Left renal pelvis (tissue), 4 donors: Measurements from ENCODE around the gene SEC22C. TPM values are rescaled to one million over a fixed set of nuclear protein-coding genes. Genes with fewer than 3 reads are reported as not detected.
A peak's percentile ranks its signal among the peaks of the same experiment; 100 is the strongest.
"Not testable (repeated sequence)": the region's sequence is repeated elsewhere in the genome, so short reads cannot be mapped to it uniquely, and the experiment has no call there.

Experiments
- DNase-seq, 4 donors: peaks; one replicate each; pipeline ENCODE4 v3.0.0-alpha.2; 2013; ENCODE audit warnings: low read depth in 4 of 4, low spot score in 3 of 4
- polyA plus RNA-seq, 4 donors: library from polyadenylated mRNA; unstranded; fragments of 120-200 nt; gene quantifications; one replicate each; pipeline ENCODE4 v1.2.1, GENCODE V29; 2013; ENCODE audit not compliant: insufficient read length in 4 of 4

SEC22C gene
- 10 to 100 TPM; 43.9 to 47.6 (median 45.9) TPM for polyA plus RNA-seq

- DNase-seq = peak; percentile 77 to 85 (median 81)
These were observed at the start of gene SEC22C for GRCh38 chr3:42581709-42582473. SEC22C (minus strand) TSS chr3:42581967; CDS start chr3:42569046, 12,921 bp downstream.

- DNase-seq = no peak
These were observed 31.7 kb upstream of the SEC22C start for GRCh38 chr3:42613462-42613861.

GRCh38 chr3:42612928-42613327 lies 31.2 kb upstream of the SEC22C start:
- DNase-seq = no peak

GRCh38 chr3:42612217-42612616 lies 30.4 kb upstream of the SEC22C start:
- no peak for DNase-seq

- no peak for DNase-seq
These were observed 29.2 kb upstream of the SEC22C start for GRCh38 chr3:42610976-42611375.

DNA sequence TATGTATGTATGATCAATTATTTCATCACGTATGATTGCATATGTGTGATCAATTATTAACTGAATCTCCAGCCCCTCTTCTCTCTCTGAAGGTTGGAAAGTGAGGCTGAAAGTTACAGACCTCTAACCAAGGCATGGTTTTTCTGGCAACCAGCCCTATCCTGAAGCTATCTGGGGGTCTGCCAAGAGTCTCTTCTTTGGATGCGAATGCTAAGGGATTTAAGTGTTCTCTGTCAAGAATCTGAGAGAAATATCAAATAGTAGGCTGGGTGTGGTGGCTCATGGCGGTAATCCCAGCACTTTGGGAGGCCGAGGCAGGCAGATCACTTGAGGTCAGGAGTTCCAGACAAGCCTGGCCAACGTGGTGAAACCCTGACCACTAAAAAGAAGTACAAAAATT lies 26.8 kb upstream of the SEC22C start:
- no peak for DNase-seq

DNA sequence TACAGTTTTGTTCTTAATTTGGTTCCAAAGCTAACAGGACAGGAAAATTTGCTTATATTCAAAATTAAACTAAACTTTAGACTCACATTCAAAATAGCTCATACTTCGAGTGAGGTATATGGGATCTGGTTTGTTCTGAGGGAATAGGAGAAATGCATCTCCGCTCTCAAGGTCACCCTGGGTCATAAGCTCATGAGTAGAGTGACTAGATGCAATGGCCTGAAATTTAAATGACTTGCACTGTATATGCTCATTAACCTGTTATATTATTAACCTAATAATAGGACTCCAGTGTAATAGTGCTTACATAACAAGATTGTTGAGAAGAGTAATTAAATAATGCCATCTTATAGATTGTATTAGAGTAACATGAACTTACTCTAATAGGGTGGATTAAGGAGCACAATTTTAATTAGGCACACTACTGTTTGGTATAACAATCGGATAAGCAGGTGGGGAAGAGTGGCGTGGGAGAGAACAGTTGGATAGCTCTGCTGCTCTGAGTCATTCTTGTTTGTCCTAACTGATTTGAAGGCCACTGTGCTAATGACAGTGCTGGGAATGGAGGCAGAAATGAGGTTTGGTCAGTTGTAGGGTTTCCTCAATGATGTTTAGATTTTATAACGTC lies 23.9 kb upstream of the SEC22C start:
- no peak for DNase-seq

DNA sequence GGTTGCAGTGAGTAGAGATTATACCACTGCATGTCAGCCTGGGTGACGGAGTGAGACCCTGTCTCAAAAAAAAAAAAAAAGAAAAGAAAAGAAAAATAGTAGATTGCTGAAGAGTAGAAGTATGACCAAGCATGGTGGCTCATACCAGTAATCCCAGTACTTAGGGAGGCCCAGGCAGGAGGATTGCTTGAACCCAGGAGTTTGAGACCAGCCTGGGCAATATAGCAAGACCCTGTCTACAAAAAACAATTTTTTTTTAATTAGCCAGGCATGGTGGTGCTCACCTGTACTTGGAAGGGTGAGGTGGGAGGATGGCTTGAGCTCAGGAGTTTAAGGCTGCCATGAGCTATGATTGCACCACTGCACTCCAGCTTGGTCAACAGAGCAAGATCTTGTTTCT lies 21.2 kb upstream of the SEC22C start:
- no peak for DNase-seq

DNA sequence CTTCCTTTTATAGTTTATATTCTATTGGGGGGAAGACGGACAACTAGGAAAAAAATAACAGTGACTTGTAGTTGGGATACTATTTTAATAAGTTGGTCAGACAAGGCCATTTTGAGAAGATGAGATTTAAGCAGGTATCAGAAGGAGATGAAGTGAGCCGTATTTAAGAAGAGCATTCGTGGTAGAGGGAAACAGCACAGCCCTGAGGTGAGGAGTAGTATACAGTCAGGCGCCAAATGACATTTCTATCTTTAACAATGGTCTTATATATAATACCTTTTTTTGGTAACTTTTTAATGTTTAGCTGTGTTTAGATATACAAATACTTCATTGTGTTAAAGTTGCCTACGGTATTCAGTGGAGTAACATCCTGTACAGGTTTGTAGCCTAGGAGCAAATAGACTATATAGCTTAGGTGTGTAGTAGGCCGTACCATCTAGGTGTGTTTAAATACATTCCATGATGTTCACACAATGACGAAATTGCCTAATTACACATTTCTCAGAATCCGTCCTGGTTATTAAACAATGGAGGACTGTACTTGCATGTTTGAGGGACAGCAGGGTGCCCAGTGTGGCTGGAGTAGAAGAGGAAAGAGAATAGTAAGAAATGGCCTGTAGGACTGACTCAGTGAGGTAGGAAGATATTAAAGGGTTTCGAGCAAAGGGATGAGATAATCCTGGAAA lies 20.3 kb upstream of the SEC22C start:
- DNase-seq = no peak

DNA sequence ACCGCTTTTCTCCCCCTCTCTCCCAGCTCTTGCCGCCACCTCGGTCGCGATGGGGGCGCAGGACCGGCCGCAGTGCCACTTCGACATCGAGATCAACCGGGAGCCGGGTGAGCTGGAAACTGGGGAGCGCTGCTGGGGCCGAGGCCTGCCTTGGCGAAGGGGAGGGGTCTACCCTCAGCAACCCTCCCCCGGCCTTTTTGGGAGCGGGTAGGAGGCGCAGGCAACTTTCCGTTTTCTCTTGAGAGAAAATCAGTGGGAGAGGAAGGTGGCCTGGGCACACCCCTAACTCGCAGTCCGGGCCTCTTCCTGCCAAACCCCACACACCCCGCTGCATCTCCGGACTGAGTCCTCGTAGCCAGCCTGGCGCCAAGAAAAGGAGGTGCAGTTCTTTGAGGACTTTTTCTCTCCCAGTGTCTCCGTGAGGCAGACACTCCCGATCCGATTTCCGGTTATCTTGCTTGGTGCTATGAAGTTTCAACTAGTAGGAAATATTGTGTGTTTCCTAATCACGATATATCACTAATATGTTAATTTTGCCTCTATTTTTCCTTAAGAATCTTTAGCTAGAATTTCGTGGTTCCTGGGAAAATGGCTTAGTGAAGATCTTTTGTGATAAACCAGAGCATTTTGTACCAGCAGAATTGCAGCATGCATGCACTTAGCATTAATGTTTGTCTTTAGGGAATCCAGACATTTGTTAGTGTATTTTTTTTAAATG lies 19.4 kb upstream of the SEC22C start:
- peak in 1 of 4 donors; percentile 44 for DNase-seq

- DNase-seq = peak; percentile 97 to 99 (median 97)
These were observed 18.6 kb upstream of the SEC22C start, which contains the start of gene NKTR for GRCh38 chr3:42600111-42600957. NKTR (plus strand) TSS chr3:42600686; CDS start chr3:42601007, 321 bp downstream.

- not testable (repeated sequence) for DNase-seq
These were observed 15.3 kb upstream of the SEC22C start for GRCh38 chr3:42597098-42597497.

- DNase-seq = no peak
These were observed 13.9 kb upstream of the SEC22C start for GRCh38 chr3:42595682-42596081.

DNA sequence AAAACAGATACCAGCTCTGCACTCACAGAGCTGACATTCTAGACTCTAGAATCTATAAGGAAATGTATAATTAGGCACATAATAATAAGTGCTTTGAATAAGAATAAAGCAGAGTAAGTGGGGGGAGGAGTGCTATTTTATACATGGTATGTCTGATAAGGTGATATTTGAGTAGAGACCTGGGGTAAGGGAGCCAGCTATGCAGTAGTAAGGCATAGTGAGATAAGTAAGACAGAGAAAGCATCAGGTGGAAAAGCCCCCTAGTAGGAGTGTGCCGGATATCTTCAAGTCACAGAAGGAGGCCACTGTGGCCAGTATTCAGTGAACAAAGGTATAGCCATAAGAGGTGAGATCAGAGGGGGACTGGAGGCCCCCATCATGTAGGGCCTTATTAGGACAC lies 11.9 kb upstream of the SEC22C start:
- DNase-seq = no peak

GRCh38 chr3:42591811-42592210 lies 10.0 kb upstream of the SEC22C start:
- DNase-seq = no peak

DNA sequence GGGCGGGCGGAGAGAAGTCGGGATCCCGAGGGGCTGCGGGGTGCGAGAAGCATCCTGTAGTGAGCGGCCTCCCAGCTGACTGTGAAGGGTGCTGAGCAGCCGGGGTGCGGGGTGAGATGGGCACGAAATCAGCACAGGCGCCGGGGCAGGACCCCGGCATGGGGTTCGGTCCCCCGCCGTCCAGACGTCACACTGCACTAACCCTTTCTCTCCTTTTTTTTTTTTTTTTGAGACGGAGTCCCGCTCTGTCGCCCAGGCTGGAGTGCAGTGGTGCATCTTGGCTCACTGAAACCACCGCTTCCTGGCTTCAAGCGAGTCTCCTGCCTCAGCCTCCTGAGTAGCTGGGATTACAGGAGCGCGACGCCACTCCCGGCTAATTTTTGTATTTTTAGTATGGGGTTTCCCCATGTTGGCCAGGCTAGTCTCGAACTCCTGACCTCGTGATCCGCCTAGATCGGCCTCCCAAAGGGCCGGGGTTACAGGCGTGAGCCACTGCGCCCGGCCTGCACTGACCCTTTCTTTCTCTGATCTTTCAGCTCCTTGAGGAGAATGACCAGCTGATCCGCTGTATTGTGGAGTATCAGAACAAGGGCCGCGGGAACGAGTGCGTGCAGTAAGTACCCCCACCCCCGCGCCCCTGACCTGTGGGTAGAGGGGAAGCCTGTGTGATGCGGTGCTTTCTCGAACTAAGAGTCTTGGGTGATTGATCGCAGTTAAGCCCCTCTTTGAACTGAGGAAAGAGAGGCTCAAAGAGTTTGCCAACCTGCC lies 9.4 kb upstream of the SEC22C start:
- no peak for DNase-seq

- DNase-seq = no peak
These were observed 7.8 kb upstream of the SEC22C start for GRCh38 chr3:42589382-42590109.

- no peak for DNase-seq
These were observed 6.9 kb upstream of the SEC22C start for GRCh38 chr3:42588625-42589024.
